Thymus (tissue), 11 donors: ENCODE measurements around the gene HSF2BP. TPM values are rescaled to one million over a fixed set of nuclear protein-coding genes. Genes with fewer than 3 reads are reported as not detected.
"Not testable (repeated sequence)": the region's sequence is repeated elsewhere in the genome, so short reads cannot be mapped to it uniquely, and the experiment has no call there.

Source experiments
- DNase-seq, 9 donors: peaks; one replicate each; pipeline ENCODE4 v3.0.0-alpha.2; 2013; ENCODE audit warnings: low spot score in 9 of 9, low read depth in 6 of 9, missing footprints in 1 of 9
- H3K27ac ChIP-seq, 2 donors: one replicate each; pipeline ENCODE4 v1.5.1; 2013; ENCODE audit warnings: control low read depth in 1 of 2, low read depth in 1 of 2, low read length in 1 of 2, mild to moderate bottlenecking in 1 of 2, moderate library complexity in 1 of 2
- H3K27me3 ChIP-seq, 2 donors: one replicate each; pipeline ENCODE4 v1.5.1; 2013; ENCODE audit warnings: low read length in 1 of 2; ENCODE audit not compliant: control insufficient read depth in 2 of 2, insufficient read depth in 1 of 2
- H3K36me3 ChIP-seq, 2 donors: one replicate each; pipeline ENCODE4 v1.5.1; 2013; ENCODE audit warnings: low read length in 1 of 2, mild to moderate bottlenecking in 1 of 2, moderate library complexity in 1 of 2; ENCODE audit not compliant: control insufficient read depth in 2 of 2, insufficient read depth in 2 of 2
- H3K4me1 ChIP-seq, 2 donors: one replicate each; pipeline ENCODE4 v1.5.1; 2013; ENCODE audit warnings: low read length in 2 of 2; ENCODE audit not compliant: control insufficient read depth in 2 of 2, insufficient read depth in 2 of 2
- H3K4me3 ChIP-seq, 2 donors: one replicate each; pipeline ENCODE4 v1.5.1; 2013; ENCODE audit warnings: low read length in 2 of 2, control low read depth in 1 of 2, mild to moderate bottlenecking in 1 of 2
- H3K9me3 ChIP-seq, 2 donors: one replicate each; pipeline ENCODE4 v1.5.1; 2013; ENCODE audit warnings: low read length in 1 of 2, mild to moderate bottlenecking in 1 of 2; ENCODE audit not compliant: control insufficient read depth in 2 of 2, insufficient read depth in 1 of 2
- WGBS: extraction: QIAGEN DNeasy Blood & Tissue Kit; methylation state at CpG from one replicate; pipeline ENCODE4 v1.1.7; 2013; 5-methylcytosine and 5-hydroxymethylcytosine counted together
- polyA plus RNA-seq: library from polyadenylated mRNA; stranded (reverse); fragments of 200-250 nt; gene quantifications from one replicate; pipeline ENCODE4 v1.2.3, GENCODE V29; 2013
- total RNA-seq: library from RNA; stranded (reverse); fragments of 120-200 nt; gene quantifications from one replicate; pipeline ENCODE4 v1.2.4, GENCODE V29; 2013
- donor health status: healthy.

The HSF2BP gene
- total and polyA plus RNA-seq, 2 donors, result 0.71 to 0.80 TPM

DNA sequence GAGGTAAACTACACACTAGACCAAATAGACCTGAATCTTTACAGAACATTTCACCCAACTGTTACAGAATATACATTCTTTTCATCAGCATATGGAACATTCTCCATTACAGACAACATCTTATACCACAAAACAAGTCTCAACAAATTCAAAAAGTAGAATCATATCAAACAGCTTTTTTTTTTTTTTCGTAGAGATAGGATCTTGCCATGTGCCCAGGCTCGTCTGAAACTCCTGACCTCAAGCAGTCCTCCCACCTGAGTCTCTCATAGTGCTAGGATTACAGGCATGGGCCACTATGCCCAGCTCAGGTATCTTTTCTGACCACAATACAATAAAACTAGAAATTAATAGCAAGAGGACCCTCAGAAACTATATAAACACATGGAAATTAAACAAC is 36.5 kb downstream of the HSF2BP start:
- no peak overlapping the region for H3K27ac ChIP-seq
- H3K4me1 ChIP-seq, result no peaks in the 10 kb centered on the region
- peaks cover 0 to 9% of the 10 kb centered on the region in 2 donors for H3K9me3 ChIP-seq
- DNase-seq, result no peak
- H3K27me3 ChIP-seq, result no peaks in the 10 kb centered on the region
- no peak overlapping the region for H3K4me3 ChIP-seq
- 69% methylated on average over 2 of the region's 2 CpGs for WGBS
- H3K36me3 ChIP-seq, result no peaks in the 10 kb centered on the region

DNA sequence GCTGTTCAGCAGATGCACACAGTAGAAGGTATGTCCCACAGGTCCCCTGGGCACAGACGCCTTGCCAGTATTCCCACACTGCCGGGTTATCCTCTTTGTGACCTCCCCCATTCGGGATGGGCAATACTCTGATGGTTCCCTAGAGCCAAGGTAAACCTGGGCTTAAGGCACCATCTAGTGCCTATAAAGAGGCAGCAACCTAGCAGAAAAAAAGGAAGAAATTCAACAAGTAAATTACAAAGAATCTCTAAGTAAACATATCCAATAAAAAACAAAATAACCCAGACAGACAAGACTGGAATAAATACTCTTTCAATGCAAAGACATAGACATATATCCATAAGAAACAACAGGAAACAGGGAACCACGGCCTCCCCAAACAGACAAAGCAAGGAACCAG is 39.4 kb downstream of the HSF2BP start:
- Histone ChIP-seq H3K27me3 (no peaks in the 10 kb centered on the region), H3K27ac (no peak overlapping the region), H3K4me3 (no peak overlapping the region), H3K36me3 (no peaks in the 10 kb centered on the region), H3K9me3 (peaks cover 0 to 9% of the 10 kb centered on the region in 2 donors), H3K4me1 (no peaks in the 10 kb centered on the region)
- DNase-seq, result no peak
- 95% methylated on average over 4 of the region's 4 CpGs for WGBS

DNA sequence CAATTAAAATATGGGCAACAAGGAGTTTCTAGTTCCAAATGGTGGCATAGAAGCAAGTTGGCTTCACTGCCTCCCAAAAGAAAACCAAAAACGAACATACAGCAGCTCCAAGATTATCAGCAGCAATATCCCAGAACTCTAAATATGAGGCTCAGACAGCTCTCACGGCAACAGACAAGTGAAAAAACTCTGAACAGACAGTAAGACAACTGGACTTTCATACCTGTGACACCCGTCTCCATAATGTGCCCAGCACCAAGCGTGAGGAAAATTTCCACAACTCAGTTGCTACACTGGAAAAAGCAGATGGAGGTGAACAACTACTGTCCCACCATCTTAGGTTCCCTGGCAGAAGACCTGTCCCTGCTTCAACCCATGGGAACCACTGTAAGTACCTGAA is 39.9 kb downstream of the HSF2BP start:
- H3K4me1 ChIP-seq, result no peaks in the 10 kb centered on the region
- H3K27ac ChIP-seq, result no peak overlapping the region
- H3K9me3 ChIP-seq, result peaks cover 0 to 9% of the 10 kb centered on the region in 2 donors
- no peak overlapping the region for H3K4me3 ChIP-seq
- H3K36me3 ChIP-seq, result no peaks in the 10 kb centered on the region
- DNase-seq, result no peak
- no peaks in the 10 kb centered on the region for H3K27me3 ChIP-seq
- WGBS, result 98% methylated on average over 4 of the region's 4 CpGs

DNA sequence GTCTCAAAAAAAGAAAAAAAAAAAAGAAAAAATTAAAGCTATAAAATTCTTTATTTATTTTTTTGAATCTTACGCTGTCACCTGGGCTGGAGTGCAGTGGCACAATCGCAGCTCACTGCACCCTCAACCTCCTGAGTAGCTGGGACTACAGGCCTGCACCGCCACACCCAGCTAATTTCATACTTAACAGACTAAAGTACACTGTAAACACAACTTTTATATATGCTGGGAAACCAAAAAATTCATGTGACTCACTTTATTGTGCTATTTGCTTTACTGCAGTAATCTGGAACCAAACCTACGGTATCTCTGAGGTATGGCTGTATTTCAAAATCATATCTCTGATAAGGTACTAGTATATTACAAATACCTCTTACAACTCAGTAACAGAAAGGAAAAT is 40.3 kb downstream of the HSF2BP start:
- no peak overlapping the region for H3K27ac ChIP-seq
- WGBS, result 97% methylated on average over 4 of the region's 4 CpGs
- no peak for DNase-seq
- H3K9me3 ChIP-seq, result peaks cover 0 to 9% of the 10 kb centered on the region in 2 donors
- H3K4me1 ChIP-seq, result no peaks in the 10 kb centered on the region
- H3K27me3 ChIP-seq, result no peaks in the 10 kb centered on the region
- no peak overlapping the region for H3K4me3 ChIP-seq
- H3K36me3 ChIP-seq, result no peaks in the 10 kb centered on the region

DNA sequence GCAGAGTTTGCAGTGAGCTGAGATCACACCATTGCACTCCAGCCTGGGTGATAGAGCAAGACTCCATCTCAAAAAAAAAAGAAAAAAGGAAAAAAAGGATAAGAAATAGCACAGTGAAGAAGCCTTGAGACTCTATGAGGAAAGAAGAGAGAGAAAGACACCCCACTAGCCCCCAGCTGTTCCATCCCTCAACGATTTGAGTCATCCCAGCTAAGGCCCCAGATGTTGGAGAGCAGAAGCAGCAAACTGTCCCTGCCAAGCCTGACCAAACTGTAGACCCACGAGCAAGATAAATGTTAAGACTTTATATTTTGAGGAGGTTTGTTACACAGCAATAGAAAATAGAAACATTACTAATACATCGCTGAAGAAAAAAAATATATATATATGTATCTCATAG is 42.4 kb downstream of the HSF2BP start:
- not testable (repeated sequence) for H3K27me3 ChIP-seq, H3K36me3 ChIP-seq, DNase-seq, H3K4me1 ChIP-seq, H3K9me3 ChIP-seq, H3K4me3 ChIP-seq, H3K27ac ChIP-seq
- WGBS, result 94% methylated on average over 3 of the region's 3 CpGs

DNA sequence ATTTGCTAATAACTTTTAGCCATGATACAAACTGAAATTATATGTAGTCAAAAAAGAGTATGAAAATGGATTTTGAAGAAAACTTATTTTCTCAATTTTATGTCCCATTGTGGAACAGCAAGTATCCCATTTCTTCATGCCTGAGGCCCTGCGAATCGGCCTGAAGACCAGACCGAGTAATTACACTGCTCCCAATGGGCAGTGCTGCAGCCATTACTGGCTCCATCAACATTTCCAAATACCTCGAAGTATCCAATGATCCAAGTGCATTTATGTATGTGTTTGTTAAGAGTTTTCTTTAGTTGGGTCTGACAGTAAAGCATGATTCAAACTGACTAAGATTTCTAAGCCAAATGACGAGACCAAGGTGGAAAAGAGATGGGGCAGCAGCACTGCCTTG is 44.4 kb downstream of the HSF2BP start:
- no peak for DNase-seq
- Histone ChIP-seq H3K27ac (no peak overlapping the region), H3K9me3 (peaks cover 0 to 5% of the 10 kb centered on the region in 2 donors), H3K4me3 (no peak overlapping the region), H3K4me1 (peaks cover 0 to 4% of the 10 kb centered on the region in 2 donors), H3K27me3 (no peaks in the 10 kb centered on the region), H3K36me3 (no peaks in the 10 kb centered on the region)
- 96% methylated on average over 5 of the region's 5 CpGs for WGBS

DNA sequence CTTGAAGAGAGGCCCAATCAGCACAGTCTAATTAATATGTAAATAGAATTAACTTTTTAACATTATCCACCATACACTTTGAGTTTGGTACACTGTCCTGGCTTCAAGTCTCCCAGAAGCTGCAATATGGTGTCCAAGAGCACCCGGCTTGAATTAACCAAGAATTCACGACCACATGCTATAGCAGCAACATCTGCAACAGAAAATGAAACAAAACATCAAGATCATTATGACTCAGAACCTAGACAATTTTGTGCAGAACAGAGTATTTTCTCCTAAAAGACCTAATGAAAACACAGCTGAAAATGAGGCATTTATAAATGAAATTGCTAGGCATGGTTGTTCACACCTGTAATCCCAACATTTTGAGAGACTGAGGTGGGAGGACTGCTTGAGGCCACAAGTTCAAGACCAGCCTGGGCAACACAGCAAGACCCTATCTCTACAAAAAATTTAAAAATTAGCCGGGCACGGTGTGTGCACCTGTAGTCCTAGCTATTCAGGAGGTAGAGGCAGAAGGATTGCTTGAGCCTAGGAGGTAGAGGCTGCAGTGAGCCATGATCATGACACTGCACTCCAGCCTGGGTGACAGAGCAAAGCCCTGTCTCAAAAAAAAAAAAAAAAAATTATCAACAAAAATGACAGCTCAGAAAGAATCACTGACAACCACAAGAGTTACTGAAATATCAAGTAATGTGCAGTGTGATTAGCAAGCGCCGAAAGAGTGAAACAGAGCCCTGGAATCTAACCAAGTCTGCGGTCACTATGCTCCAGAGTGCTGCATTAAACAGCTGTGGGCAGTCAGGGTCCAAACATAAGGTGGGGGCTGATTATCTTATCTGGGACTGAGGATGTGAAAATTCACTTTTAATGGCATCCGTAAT is 45.3 kb downstream of the HSF2BP start:
- H3K27ac ChIP-seq, result no peak overlapping the region

DNA sequence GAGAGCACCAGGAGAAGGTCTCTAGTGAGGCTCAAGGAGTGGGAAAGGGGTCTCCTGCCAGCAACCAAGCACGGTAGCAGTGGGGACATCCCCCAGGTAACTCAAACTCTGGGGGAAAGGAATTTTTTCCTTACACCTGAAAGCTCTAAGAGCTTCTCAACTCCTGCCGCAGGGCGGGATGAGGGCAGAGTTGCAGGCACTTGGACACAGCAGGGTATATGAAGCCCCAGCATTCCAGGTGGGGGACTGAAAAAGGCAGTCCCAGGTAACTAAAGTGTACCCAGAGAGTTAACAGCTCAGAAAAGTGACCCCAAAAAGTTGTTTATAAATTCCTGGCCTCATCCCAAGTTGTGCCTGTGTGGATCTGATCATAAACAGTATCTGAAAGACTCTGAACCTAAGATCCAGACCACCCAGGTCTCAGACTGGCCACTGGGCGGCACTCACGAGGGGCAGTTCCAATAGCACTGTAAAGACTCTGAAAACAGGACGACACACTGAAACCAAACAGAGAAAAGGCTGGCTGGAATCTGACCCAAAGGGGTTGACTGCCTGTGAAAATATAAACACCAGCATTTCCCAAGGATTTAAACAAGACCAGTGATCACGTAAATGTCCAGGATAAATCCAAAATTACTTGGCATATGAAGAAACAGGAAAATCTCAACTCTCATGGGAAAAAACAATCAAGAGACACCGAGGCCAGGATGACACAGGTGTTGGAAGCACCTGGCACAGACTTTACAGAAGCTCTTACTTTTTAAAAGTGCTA is 47.5 kb downstream of the HSF2BP start:
- Histone ChIP-seq H3K4me3 (no peak overlapping the region), H3K36me3 (no peaks in the 10 kb centered on the region), H3K4me1 (peaks cover 0 to 4% of the 10 kb centered on the region in 2 donors), H3K27me3 (no peaks in the 10 kb centered on the region), H3K27ac (no peak overlapping the region), H3K9me3 (no peaks in the 10 kb centered on the region)
- peak in 1 of 9 donors; percentile 28 for DNase-seq
- WGBS, result 80% methylated on average over 8 of the region's 8 CpGs

More for the DNA sequence above, 45.3 kb downstream of the HSF2BP start:
- H3K36me3 ChIP-seq, result no peaks in the 10 kb centered on the region
- 98% methylated on average over 8 of the region's 8 CpGs for WGBS
- H3K4me1 ChIP-seq, result peaks cover 0 to 4% of the 10 kb centered on the region in 2 donors
- DNase-seq, result no peak
- H3K4me3 ChIP-seq, result no peak overlapping the region
- no peaks in the 10 kb centered on the region for H3K27me3 ChIP-seq
- H3K9me3 ChIP-seq, result no peaks in the 10 kb centered on the region
